ENCODE measurements around the gene KLHDC7B. TPM values are rescaled to one million over a fixed set of nuclear protein-coding genes. Genes with fewer than 3 reads are reported as not detected.

The KLHDC7B gene
- total and polyA plus RNA-seq, 5 experiments from 2014 or later, result 5.3 to 7.9 (median 6.2) TPM

DNA sequence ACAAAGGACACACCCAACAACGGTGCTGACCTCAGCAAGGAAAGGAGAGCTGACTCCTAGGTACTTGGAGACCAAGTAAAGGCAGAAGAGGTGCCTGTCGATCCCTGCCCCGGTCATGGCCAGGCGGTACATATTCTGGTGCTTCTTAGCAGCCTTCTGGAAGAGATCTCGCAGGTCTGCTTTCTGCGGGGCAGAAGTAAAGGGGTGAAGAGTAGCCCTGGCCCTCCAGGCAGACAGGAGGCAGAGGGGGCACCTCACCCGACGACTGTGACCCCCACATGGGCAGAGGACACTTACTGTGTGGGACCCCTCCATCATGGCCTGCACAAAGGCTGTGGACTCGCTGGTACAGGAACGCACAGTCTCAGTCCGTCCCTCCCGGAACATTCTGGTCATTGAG, 25.2 kb downstream of the KLHDC7B start:
- Mint-ChIP-seq H3K9me3 (no peaks in the 10 kb centered on the region), H3K4me1 (no peaks in the 10 kb centered on the region), H3K36me3 (peaks cover 0 to 30% (median 13%) of the 10 kb centered on the region in 3 donors), H3K27me3 (no peaks in the 10 kb centered on the region), H3K4me3 (no peak overlapping the region), H3K27ac (no peak overlapping the region)
- DNase-seq (no peak), ATAC-seq (no peak)
- POLR2A ChIA-PET, result interaction anchor here (1.0 kb wide), 1 partner anchor 50 kb away, joined by 5 read pairs; no protein-coding TSS in a partner anchor

DNA sequence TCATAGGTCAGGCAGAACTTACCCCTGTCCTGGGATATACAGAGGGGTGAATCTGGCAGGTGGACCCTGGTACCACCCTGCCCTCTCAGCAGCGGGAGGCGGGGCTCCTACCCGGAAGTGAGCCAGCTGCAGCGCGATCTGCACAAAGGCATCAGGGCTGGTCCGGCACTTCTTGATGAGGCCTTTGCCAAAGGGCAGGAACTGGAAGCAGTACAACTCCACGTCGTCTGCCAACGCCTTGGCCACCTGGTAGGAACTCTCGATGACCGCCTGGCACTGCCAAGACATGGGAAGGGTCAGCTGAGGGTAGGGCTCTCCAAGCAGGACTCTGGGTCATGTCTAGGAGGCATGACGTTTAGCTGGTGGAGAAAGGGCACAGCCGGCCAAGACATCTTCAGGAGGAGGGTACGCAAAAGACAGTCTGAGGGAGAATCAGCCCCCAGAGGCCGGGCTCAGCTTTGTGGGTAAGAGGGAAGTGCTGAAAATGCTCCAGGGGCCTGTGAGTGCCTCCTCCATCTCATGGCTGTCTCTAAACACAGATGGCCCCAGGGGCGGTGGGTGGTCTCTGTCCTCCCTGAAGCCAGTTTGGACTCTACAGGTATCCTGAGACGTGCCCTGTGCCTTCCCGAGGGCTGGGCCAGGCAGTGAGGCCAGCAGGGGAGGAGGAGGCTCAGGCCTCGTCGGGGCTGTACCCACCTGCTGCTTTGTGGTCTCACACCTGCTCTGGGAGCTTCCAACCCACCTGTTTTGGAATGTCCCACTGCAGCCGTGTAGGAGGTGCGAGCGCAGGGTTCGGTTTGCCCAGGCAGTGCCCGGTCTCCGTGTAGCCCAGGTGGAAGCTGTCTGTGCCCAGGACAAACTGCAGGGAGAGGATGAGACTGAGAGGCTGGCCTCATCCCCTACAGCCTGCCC, 25.8 kb downstream of the KLHDC7B start:
- peaks cover 0 to 4% (median 0%) of the 10 kb centered on the region in 4 donors for H3K4me1 Mint-ChIP-seq
- peak overlapping the region in 1 of 10 donors; percentile 20 for H3K4me3 Mint-ChIP-seq
- no peak for DNase-seq
- H3K36me3 Mint-ChIP-seq, result peaks cover 0 to 30% (median 13%) of the 10 kb centered on the region in 3 donors
- POLR2A ChIA-PET, result interaction anchor here (1.0 kb wide), 1 partner anchor 49 kb away, joined by 3 read pairs; no protein-coding TSS in a partner anchor
- no peak overlapping the region for H3K27ac Mint-ChIP-seq
- no peaks in the 10 kb centered on the region for H3K27me3 Mint-ChIP-seq
- no peak for ATAC-seq
- no peaks in the 10 kb centered on the region for H3K9me3 Mint-ChIP-seq

- peaks cover 0 to 30% (median 13%) of the 10 kb centered on the region in 3 donors for H3K36me3 Mint-ChIP-seq
Observed at GRCh38 chr22:50572965-50573364, 27.3 kb downstream of the KLHDC7B start.

DNA sequence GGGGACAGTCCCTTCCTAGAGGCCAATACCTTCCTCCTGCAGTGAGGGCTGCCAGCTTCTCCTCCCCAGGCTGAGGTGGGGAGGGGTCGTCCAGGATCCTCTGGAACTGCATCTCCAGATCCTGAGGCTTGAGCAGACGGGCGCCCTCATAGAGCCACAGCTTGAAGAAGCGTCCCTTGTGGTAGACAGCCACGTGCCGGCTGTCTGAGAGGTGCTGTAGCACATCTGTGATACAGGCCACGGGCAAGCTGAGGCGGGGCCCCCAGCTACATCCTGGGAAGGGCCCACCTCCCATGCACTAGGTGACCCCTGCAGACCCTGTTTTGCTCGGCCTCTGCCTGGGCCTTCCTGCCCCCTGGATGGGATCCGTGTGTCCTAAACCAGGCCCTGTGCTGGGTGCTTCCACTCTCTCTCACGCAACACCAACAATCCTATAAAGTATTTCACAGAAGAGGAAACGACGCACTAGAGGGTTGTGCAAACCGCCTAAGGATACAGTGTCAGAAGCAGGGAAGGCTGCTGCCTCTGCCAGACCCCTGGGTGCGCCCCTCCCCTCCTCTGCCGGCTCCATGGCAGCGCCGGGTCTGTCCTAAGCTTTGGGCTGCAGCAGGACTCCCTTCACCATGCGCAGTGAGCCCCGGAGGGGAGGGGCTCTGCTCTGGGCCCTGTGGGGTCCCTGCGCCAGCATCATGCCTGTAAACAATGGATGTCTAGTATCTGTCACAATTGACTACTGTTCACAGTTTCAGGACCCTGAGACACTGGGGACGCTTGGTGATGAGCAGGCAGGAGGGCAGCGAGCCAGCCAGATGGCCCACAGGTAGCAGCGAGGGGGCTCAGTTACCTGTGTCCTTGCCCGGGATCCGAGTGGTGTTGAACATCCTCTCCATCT, 28.0 kb downstream of the KLHDC7B start:
- ATAC-seq (no peak), DNase-seq (no peak)
- Mint-ChIP-seq H3K36me3 (peaks cover 0 to 24% (median 13%) of the 10 kb centered on the region in 3 donors), H3K27ac (no peak overlapping the region), H3K9me3 (no peaks in the 10 kb centered on the region), H3K27me3 (no peaks in the 10 kb centered on the region), H3K4me1 (peaks cover 3 to 13% (median 10%) of the 10 kb centered on the region in 4 donors), H3K4me3 (no peak overlapping the region)
- POLR2A ChIA-PET, result interaction anchor here (2.3 kb wide), 1 partner anchor 47 kb away, joined by 5 read pairs; no protein-coding TSS in a partner anchor

More at GRCh38 chr22:50572965-50573364, 27.3 kb downstream of the KLHDC7B start:
- no peaks in the 10 kb centered on the region for H3K9me3 Mint-ChIP-seq
- POLR2A ChIA-PET, result interaction anchor here (0.7 kb wide), 1 partner anchor 13 kb away, joined by 8 read pairs; no protein-coding TSS in a partner anchor
- no peaks in the 10 kb centered on the region for H3K27me3 Mint-ChIP-seq
- H3K4me3 Mint-ChIP-seq, result no peak overlapping the region
- no peak overlapping the region for H3K27ac Mint-ChIP-seq
- no peak for ATAC-seq
- H3K4me1 Mint-ChIP-seq, result peaks cover 3 to 11% (median 9%) of the 10 kb centered on the region in 4 donors
- no peak for DNase-seq

DNA sequence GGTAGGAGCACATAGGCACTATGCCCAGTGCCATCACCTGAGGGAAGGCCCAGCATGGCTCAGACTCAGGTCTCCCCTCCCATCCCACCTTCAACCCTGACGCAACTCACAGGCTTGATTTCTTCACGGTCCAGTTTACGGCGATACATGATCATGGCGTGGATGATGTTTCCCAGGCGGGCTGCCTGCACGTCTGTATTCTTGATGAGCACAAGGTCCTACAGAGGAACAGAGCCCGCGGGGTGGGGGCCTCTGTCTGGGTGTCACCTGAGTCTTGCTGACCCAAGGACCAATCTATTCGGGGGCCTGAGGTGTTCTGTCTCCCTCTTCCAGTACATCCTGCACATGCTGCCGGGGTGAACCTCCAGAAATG, 28.7 kb downstream of the KLHDC7B start:
- H3K27me3 Mint-ChIP-seq, result no peaks in the 10 kb centered on the region
- H3K9me3 Mint-ChIP-seq, result no peaks in the 10 kb centered on the region
- H3K4me3 Mint-ChIP-seq, result no peak overlapping the region
- DNase-seq (no peak), ATAC-seq (no peak)
- H3K4me1 Mint-ChIP-seq, result peaks cover 3 to 15% (median 11%) of the 10 kb centered on the region in 4 donors
- POLR2A ChIA-PET, result interaction anchor here (1.2 to 2.3 kb wide), 2 partner anchors 26 to 47 kb away, joined by 3 to 5 read pairs; no protein-coding TSS in a partner anchor
- H3K27ac Mint-ChIP-seq, result no peak overlapping the region
- H3K36me3 Mint-ChIP-seq, result peaks cover 0 to 19% (median 11%) of the 10 kb centered on the region in 3 donors

- peaks cover 0 to 23% (median 9%) of the 10 kb centered on the region in 3 donors for H3K36me3 Mint-ChIP-seq
- H3K9me3 Mint-ChIP-seq, result no peaks in the 10 kb centered on the region
- DNase-seq, result no peak
- ATAC-seq, result no peak
- POLR2A ChIA-PET, result interaction anchor here (0.6 to 2.3 kb wide), 5 partner anchors 9 to 50 kb away, joined by 3 to 5 read pairs (median 3); partner anchors contain the start of gene SCO2
- H3K27ac Mint-ChIP-seq, result no peak overlapping the region
- H3K4me1 Mint-ChIP-seq, result peaks cover 8 to 24% (median 19%) of the 10 kb centered on the region in 4 donors
- H3K27me3 Mint-ChIP-seq, result no peaks in the 10 kb centered on the region
- H3K4me3 Mint-ChIP-seq, result no peak overlapping the region
Observed at GRCh38 chr22:50575426-50575941, 29.8 kb downstream of the KLHDC7B start.

DNA sequence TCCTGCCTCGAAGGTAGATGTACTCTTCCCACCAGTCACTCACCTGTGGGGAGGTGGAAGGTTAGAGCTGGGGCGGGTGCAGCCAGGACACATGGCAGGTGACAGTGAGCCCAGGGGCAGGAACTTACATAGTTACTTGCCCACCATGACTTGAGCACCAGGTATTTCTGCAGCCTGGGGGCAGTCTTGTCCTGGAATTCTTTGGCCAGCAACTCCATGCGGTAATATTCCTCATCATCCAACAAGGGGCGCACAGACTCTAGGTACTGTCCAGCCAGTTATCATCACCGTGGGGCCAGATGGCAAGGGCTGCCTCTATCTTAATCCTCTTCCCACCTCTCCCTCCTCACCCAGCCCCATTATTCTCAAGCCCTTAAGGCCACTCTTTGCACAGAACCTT, 30.4 kb downstream of the KLHDC7B start:
- no peak for ATAC-seq
- H3K27ac Mint-ChIP-seq, result no peak overlapping the region
- no peak overlapping the region for H3K4me3 Mint-ChIP-seq
- peaks cover 8 to 26% (median 20%) of the 10 kb centered on the region in 4 donors for H3K4me1 Mint-ChIP-seq
- peaks cover 0 to 22% (median 4%) of the 10 kb centered on the region in 3 donors for H3K36me3 Mint-ChIP-seq
- no peaks in the 10 kb centered on the region for H3K9me3 Mint-ChIP-seq
- POLR2A ChIA-PET, result interaction anchor here (0.6 to 2.3 kb wide), 2 partner anchors 45 to 85 kb away, joined by 3 to 5 read pairs; no protein-coding TSS in a partner anchor
- H3K27me3 Mint-ChIP-seq, result no peaks in the 10 kb centered on the region
- no peak for DNase-seq

GRCh38 chr22:50576806-50577696, 31.4 kb downstream of the KLHDC7B start:
- H3K4me3 Mint-ChIP-seq, result peak overlapping the region in 7 of 10 donors; percentile 14 to 61 (median 57)
- H3K27ac Mint-ChIP-seq, result peak overlapping the region in 3 of 10 donors; percentile 24 to 72 (median 26)
- POLR2A ChIA-PET, result interaction anchor here (0.7 to 3.2 kb wide), 5 partner anchors 8 to 43 kb away, joined by 4 to 26 read pairs (median 5); no protein-coding TSS in a partner anchor
- H3K27me3 Mint-ChIP-seq, result no peaks in the 10 kb centered on the region
- H3K36me3 Mint-ChIP-seq, result peaks cover 0 to 22% (median 4%) of the 10 kb centered on the region in 3 donors
- peaks cover 8 to 35% (median 29%) of the 10 kb centered on the region in 4 donors for H3K4me1 Mint-ChIP-seq
- no peak for DNase-seq
- ATAC-seq, result no peak
- no peaks in the 10 kb centered on the region for H3K9me3 Mint-ChIP-seq

GRCh38 chr22:50577697-50577986, 31.9 kb downstream of the KLHDC7B start:
- Mint-ChIP-seq H3K27me3 (no peaks in the 10 kb centered on the region), H3K36me3 (peaks cover 0 to 22% (median 4%) of the 10 kb centered on the region in 3 donors), H3K4me1 (peaks cover 8 to 35% (median 29%) of the 10 kb centered on the region in 4 donors), H3K27ac (peak overlapping the region in 2 of 10 donors; percentile 26 to 72), H3K9me3 (no peaks in the 10 kb centered on the region), H3K4me3 (peak overlapping the region in 7 of 10 donors; percentile 15 to 61 (median 57))
- DNase-seq, result no peak
- ATAC-seq, result no peak
- POLR2A ChIA-PET, result interaction anchor here (0.7 to 3.2 kb wide), 5 partner anchors 8 to 43 kb away, joined by 4 to 26 read pairs (median 5); no protein-coding TSS in a partner anchor

DNA sequence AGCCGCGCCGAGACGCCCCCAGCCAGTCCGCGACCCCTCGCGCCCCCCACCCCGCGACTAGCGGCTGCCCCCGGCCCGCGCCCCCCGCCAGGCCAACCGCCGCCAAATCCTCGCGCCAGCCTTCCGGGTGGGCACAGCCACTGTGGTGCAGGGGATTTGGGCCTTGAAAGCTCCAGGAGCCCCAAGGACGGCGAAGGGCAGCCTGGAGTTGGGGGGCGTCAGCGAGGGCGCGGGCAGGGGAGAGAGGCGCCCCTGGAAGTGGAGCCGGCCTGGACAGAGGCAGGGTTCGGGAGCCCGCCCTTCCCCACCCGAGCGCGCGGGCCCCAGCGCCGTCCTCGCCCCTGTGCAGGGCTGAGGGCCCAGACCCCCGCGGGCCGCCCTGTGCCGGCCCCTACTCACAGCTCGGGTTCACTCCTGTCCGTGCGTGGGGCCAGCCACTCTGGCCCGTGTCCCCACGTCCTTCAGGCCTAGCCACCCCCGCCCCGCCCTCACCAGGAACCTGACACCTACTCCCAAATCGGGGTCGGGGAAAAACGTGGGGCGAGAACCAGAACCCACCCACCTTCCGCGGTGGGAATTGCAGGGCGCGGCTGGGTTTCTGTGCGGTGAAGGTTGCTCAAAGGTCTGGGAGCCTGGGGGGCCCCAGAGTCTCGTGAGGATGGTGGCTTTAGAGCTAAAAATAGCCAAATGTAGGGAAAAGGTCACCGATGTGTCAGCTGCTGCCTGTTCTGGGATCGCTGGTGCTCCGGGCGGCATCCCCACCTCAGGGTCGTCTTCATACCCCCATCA, 32.5 kb downstream of the KLHDC7B start, which contains the start of gene CPT1B:
CPT1B (minus strand) TSS at position 441 of the 789 bp plus-strand sequence. CDS start 512 bp downstream, outside the sequence.
- Mint-ChIP-seq H3K4me1 (peaks cover 8 to 37% (median 32%) of the 10 kb centered on the region in 4 donors), H3K9me3 (no peaks in the 10 kb centered on the region), H3K4me3 (peak within 1 kb of the TSS in 9 of 10 donors; percentile 15 to 61 (median 56)), H3K36me3 (peaks cover 0 to 22% (median 4%) of the 10 kb centered on the region in 3 donors), H3K27ac (peak within 1 kb of the TSS in 3 of 10 donors; percentile 26 to 72 (median 34)), H3K27me3 (no peaks in the 10 kb centered on the region)
- POLR2A ChIA-PET, result interaction anchor here (0.6 to 3.2 kb wide), 7 partner anchors 9 to 219 kb away, joined by 3 to 26 read pairs (median 4); partner anchors contain the start of gene SYCE3
- ATAC-seq (no peak), DNase-seq (no peak)

Measured in naive thymus-derived CD8-positive, alpha-beta T cell (primary cell).